Prostate gland (tissue), 2 donors: Measurements from ENCODE around the gene GYG1. TPM values are rescaled to one million over a fixed set of nuclear protein-coding genes. Genes with fewer than 3 reads are reported as not detected.

Experiments used
- DNase-seq: peaks from one replicate; pipeline ENCODE4 v3.0.0-alpha.2; 2019; ENCODE audit warnings: low spot score
- H3K27ac ChIP-seq, 2 donors: fragments of 200-600 bp; sonication (generic); 2 replicates each; pipeline ENCODE4 v1.5.1; 2017 to 2019
- H3K27me3 ChIP-seq: fragments of 200-600 bp; sonication (generic); replicated peaks from 2 replicates; pipeline ENCODE4 v1.5.1; 2019; ENCODE audit not compliant: insufficient read depth
- H3K36me3 ChIP-seq, 2 donors: fragments of 200-600 bp; sonication (generic); 1 replicate in 1 of 2; 2 replicates in 1 of 2; pipeline versions ENCODE4 v1.5.1 to v1.8.1; 2017 to 2019
- H3K4me1 ChIP-seq: fragments of 200-600 bp; sonication (generic); replicated peaks from 2 replicates; pipeline ENCODE4 v1.5.1; 2019
- H3K4me3 ChIP-seq, 2 donors: fragments of 200-600 bp; sonication (generic); 2 replicates each; pipeline ENCODE4 v1.5.1; 2017 to 2019
- H3K9me3 ChIP-seq: fragments of 200-600 bp; sonication (generic); 2 replicates; pipeline ENCODE4 v1.5.1; 2017
- CTCF ChIP-seq, 4 experiments: fragments of 200-600 bp in 2 of 4; fragments of 450-650 bp in 2 of 4; sonication (generic) in 2 of 4; IDR thresholded peaks; 1 replicate in 3 of 4; 2 replicates in 1 of 4; pipeline ENCODE4 v1.5.1; 2016 to 2019; ENCODE audit warnings: antibody characterized with exemption in 4 of 4, mild to moderate bottlenecking in 2 of 4, moderate library complexity in 2 of 4
- POLR2A ChIP-seq: fragments of 450-650 bp; IDR thresholded peaks from one replicate; pipeline ENCODE4 v1.6.1; 2016; ENCODE audit warnings: antibody characterized with exemption, mild to moderate bottlenecking
- POLR2AphosphoS5 ChIP-seq: sonication (generic); formaldehyde crosslinking; IDR thresholded peaks from one replicate; pipeline ENCODE4 v1.6.1; 2017; ENCODE audit warnings: antibody characterized with exemption
- WGBS: methylation state at CpG from one replicate; pipeline ENCODE4 v1.1.5; 2018; 5-methylcytosine and 5-hydroxymethylcytosine counted together
- intact Hi-C: fragments of 100-400 bp; cut with DNase I; formaldehyde crosslinking; loops from one replicate; pipeline ENCODE4 v1.14.2; 2022
- total RNA-seq, 2 donors: library from RNA; depleted of rRNA; stranded (reverse); fragments of >200 nt; gene quantifications; one replicate each; pipeline ENCODE4 v1.1.0, GENCODE V29; 2016

The GYG1 gene
- total RNA-seq, 2 donors from 2014 or later, result 37.4 to 69.5 TPM

GRCh38 chr3:149067883-149068282, 76.5 kb downstream of the GYG1 start:
- no peaks in the 10 kb centered on the region for H3K9me3 ChIP-seq
- no peaks in the 10 kb centered on the region for H3K27me3 ChIP-seq
- DNase-seq, result no peak
- TF ChIP-seq CTCF (IDR thresholded peaks at IDR 0.05) (no peak), POLR2AphosphoS5 (no peak), POLR2A (no peak)
- no peak overlapping the region for H3K4me3 ChIP-seq
- no peaks in the 10 kb centered on the region for H3K36me3 ChIP-seq
- intact Hi-C loops, result no loop called here
- WGBS, result 91% methylated on average over 8 of the region's 8 CpGs
- H3K27ac ChIP-seq, result no peak overlapping the region
- H3K4me1 ChIP-seq, result no peaks in the 10 kb centered on the region

Other genes starting within 250 kb of the GYG1 start
- gene CPB1, start 163.7 kb upstream of the GYG1 start, total RNA-seq, result 1 to 10 TPM; 2.0 to 9.9 TPM
- 1 to 10 TPM; 2.6 to 8.1 TPM for gene CPA3, start 126.2 kb upstream of the GYG1 start, total RNA-seq
- 100 to 1,000 TPM in 1 of 2 donors, 10 to 100 TPM in 1; 29.9 to 171 TPM for gene HLTF, start 95.0 kb downstream of the GYG1 start, total RNA-seq
- 10 to 100 TPM; 17.6 to 25.2 TPM for gene HPS3, start 138.1 kb downstream of the GYG1 start, total RNA-seq
- gene CP, start 230.3 kb downstream of the GYG1 start, total RNA-seq, result 10 to 100 TPM; 15.2 to 32.6 TPM